Bronchial epithelial cell (primary cell): ENCODE measurements around the gene PTPRA. TPM values are rescaled to one million over a fixed set of nuclear protein-coding genes. Genes with fewer than 3 reads are reported as not detected.

Experiments used
- DNase-seq: peaks from one replicate; pipeline ENCODE4 v3.0.0-alpha.2; 2010; ENCODE audit warnings: low read depth
- FAIRE-seq: peaks from 2 replicates; lab custom pipeline; 2011; peaks lifted over from hg19 to GRCh38; lab: Jason Lieb, UNC
- H3K27me3 ChIP-seq: 2 replicates; pipeline ENCODE4 v1.5.1; 2011; ENCODE audit warnings: low read length; ENCODE audit not compliant: control insufficient read depth, insufficient read depth
- H3K36me3 ChIP-seq: 2 replicates; pipeline ENCODE4 v1.5.1; 2011; ENCODE audit warnings: low read length; ENCODE audit not compliant: control insufficient read depth, insufficient read depth
- H3K4me3 ChIP-seq: 2 replicates; pipeline ENCODE4 v1.5.1; 2011; ENCODE audit warnings: mild to moderate bottlenecking, low read depth, low read length, control low read depth
- total RNA-seq: library from RNA; depleted of rRNA; stranded (reverse); fragments of >200 nt; gene quantifications from 2 replicates; pipeline ENCODE4 v1.2.1, GENCODE V29; 2014
- TF ChIP-seq, protein P1 (sequence below): IDR thresholded peaks from 2 replicates; pipeline ENCODE4 v1.5.1; 2011; ENCODE audit warnings: mild to moderate bottlenecking, moderate library complexity, low read length, control low read depth, inconsistent platforms; ENCODE audit not compliant: insufficient read depth, severe bottlenecking

The PTPRA gene
- total RNA-seq, 1 donor from 2014 or later: 20.8 TPM

GRCh38 chr20:2942439-2942838 lies 69.2 kb downstream of the PTPRA start:
- DNase-seq (no peak), FAIRE-seq (no peak)
- Histone ChIP-seq H3K27me3 (no peaks in the 10 kb centered on the region), H3K4me3 (no peak overlapping the region), H3K36me3 (no peaks in the 10 kb centered on the region)
- TF ChIP-seq, protein P1, sequence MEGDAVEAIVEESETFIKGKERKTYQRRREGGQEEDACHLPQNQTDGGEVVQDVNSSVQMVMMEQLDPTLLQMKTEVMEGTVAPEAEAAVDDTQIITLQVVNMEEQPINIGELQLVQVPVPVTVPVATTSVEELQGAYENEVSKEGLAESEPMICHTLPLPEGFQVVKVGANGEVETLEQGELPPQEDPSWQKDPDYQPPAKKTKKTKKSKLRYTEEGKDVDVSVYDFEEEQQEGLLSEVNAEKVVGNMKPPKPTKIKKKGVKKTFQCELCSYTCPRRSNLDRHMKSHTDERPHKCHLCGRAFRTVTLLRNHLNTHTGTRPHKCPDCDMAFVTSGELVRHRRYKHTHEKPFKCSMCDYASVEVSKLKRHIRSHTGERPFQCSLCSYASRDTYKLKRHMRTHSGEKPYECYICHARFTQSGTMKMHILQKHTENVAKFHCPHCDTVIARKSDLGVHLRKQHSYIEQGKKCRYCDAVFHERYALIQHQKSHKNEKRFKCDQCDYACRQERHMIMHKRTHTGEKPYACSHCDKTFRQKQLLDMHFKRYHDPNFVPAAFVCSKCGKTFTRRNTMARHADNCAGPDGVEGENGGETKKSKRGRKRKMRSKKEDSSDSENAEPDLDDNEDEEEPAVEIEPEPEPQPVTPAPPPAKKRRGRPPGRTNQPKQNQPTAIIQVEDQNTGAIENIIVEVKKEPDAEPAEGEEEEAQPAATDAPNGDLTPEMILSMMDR: no peak

DNA sequence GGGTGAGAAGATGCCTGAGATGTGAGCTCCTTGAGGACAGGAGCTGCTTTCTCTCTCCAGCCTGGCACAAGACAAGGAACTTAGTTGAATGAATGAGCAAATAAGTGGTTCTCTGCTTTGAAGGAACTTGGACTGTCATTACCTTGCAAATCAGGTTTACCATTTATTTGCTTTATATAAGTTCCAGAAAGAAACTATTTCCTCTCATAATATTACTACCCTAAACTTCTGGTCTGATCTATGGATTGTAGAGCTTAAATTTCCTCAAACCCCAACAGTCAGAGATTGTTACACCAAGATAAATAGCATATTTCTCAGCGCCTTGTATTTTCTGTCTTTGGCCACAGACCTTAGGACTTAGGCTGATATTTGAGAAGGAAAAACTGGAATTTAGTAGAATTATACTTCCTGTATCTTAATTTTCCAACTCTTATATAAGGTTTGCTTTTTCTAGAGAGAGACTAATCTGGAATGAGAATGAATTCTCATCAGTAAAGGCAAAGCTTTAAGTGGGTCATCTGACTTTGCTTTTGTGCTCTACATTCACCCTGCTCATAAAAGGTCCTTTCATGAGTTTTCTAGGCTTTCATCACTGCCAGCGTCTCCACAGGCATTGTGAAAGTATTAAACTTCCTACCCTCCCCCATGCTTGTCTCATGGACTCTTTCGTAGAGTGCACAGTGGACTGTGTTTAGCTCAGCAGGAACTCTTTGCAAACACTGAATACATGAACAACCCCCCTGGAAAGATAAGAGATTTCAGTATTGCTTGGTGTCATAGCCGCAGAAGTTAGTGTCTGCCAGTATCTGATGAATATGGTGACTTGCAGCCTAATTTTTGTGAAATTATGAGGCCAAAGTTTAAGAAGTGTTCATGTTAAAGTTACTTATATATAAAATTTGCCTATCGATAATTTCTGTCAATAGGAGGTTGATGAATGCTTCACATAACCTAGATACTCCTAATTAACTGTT lies 74.0 kb downstream of the PTPRA start:
- DNase-seq: no peak
- FAIRE-seq: no peak
- no peaks in the 10 kb centered on the region for H3K27me3 ChIP-seq
- H3K4me3 ChIP-seq: no peak overlapping the region
- H3K36me3 ChIP-seq: peaks cover 4% of the 10 kb centered on the region
- TF ChIP-seq, protein P1: no peak

DNA sequence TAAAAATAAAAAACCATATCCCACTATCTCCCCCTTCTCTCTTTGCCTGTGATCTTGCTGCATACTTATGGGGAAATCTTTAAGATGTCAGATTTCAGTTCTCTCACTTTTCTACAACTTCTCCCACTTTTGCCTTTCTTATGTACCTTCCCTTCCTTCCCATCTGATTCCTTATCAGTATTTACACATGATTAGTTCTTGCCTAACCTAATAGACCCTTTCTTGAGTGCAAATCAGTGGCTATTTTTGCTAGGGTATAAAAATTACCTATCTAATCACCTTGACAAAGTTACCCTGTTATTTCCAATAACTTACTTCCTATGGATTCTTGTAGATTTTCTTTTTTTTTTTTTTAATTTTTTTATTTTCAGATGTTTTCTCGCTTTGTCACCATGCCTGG lies 75.7 kb downstream of the PTPRA start:
- TF ChIP-seq, protein P1: no peak
- Histone ChIP-seq H3K36me3 (peaks cover 4% of the 10 kb centered on the region), H3K4me3 (no peak overlapping the region), H3K27me3 (no peaks in the 10 kb centered on the region)
- DNase-seq: no peak
- FAIRE-seq: no peak

DNA sequence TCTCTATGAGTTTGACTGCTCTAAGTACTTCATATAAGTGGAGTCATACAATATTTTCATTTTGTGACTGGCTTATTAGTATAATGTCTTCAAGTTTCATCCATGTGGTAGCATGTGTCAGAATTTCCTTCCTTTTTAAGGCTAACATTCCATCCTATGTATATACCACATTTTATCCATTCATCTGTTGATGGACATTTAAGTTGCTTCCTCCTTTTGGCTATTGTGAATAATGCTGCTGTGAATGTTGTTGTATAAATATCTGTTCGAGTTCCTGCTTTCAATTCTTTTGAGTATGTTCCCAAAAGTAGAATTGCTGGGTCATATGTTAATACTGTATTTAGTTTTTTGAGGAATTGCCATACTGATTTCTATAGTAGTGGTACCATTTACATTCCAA lies 79.5 kb downstream of the PTPRA start:
- H3K36me3 ChIP-seq: peaks cover 5% of the 10 kb centered on the region
- FAIRE-seq (no peak), DNase-seq (no peak)
- TF ChIP-seq, protein P1: no peak
- H3K27me3 ChIP-seq: no peaks in the 10 kb centered on the region
- no peak overlapping the region for H3K4me3 ChIP-seq

- Histone ChIP-seq H3K4me3 (no peak overlapping the region), H3K36me3 (peaks cover 5% of the 10 kb centered on the region), H3K27me3 (no peaks in the 10 kb centered on the region)
- no peak for DNase-seq
- no peak for FAIRE-seq
- TF ChIP-seq, protein P1: no peak
These were observed 82.1 kb downstream of the PTPRA start for GRCh38 chr20:2955257-2955970.
